C4-2B (cell line): ENCODE measurements around the gene NPAS3.

Experiments
- H3K27ac ChIP-seq: fragments of 450-650 bp; 2 replicates; pipeline ENCODE4 v1.5.1; 2017
- ZFX ChIP-seq: fragments of 450-650 bp; IDR thresholded peaks from 2 replicates; pipeline ENCODE4 v1.6.1; 2017
- TF ChIP-seq, protein P1 (sequence below): fragments of 450-650 bp; conservative IDR thresholded peaks from 2 replicates; pipeline ENCODE4 v1.5.1; 2017; ENCODE audit warnings: mild to moderate bottlenecking

Gene NPAS3

DNA sequence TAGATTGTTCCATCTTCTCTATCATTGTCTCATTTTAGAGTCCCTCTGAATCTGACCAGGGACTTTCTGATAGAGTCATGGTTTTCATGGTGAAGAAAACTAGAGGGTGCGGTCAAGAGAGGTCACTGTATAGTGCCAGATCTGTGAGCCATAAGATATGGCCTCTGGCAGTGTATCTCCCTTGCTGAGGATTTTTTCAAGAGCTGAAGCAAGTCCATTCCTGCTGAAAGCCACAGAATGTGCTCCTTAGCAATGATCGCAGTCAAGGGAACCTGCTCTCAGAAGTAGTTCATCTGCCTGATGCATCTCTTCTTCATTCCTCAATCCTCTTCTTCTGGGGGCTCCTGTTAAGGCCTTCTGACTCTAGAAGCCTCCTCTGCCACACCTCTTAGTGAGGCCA is 607.0 kb downstream of the NPAS3 start:
- H3K27ac ChIP-seq: no peak overlapping the region
- no peak for TF ChIP-seq ZFX
- TF ChIP-seq, protein P1, sequence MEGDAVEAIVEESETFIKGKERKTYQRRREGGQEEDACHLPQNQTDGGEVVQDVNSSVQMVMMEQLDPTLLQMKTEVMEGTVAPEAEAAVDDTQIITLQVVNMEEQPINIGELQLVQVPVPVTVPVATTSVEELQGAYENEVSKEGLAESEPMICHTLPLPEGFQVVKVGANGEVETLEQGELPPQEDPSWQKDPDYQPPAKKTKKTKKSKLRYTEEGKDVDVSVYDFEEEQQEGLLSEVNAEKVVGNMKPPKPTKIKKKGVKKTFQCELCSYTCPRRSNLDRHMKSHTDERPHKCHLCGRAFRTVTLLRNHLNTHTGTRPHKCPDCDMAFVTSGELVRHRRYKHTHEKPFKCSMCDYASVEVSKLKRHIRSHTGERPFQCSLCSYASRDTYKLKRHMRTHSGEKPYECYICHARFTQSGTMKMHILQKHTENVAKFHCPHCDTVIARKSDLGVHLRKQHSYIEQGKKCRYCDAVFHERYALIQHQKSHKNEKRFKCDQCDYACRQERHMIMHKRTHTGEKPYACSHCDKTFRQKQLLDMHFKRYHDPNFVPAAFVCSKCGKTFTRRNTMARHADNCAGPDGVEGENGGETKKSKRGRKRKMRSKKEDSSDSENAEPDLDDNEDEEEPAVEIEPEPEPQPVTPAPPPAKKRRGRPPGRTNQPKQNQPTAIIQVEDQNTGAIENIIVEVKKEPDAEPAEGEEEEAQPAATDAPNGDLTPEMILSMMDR: no peak

DNA sequence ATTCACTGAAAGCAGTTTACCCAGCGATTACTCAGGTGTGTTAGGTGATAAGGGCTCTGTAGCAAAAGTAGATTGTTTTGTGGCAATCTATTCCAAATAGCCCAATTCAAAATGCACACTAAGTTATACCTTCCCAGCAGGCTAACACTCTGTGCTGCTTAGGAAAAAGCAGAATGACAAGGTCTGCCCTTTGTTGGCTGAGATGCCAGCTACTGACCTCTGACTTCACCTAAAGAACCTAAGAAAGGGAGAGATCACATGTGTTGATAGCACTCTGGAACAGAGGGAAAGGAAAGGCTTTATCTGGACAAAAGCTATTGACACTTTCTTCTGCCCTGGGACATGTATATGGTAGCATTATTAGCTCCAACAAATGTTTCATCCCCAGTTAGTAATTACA is 609.9 kb downstream of the NPAS3 start:
- no peak for TF ChIP-seq ZFX
- TF ChIP-seq, protein P1: no peak
- no peak overlapping the region for H3K27ac ChIP-seq

DNA sequence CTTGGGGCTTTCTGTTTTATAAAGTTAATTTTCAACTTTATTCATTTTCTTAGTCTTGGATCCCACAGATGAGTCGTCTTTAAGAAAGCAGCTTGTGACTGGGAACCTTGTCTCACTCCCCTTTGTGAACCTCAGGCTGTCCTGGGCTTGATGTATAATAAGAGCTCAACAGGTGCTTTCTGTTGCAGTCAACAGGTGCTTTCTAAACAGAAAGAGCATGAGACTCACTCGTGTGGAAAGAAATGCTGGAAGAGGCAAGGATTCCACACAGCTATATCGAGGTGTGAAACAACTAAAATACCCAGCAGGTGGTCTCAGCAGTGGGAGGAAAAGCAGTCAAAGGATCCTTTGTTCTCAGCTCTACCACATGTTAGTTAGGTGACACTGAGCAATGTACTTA is 613.3 kb downstream of the NPAS3 start:
- H3K27ac ChIP-seq: no peak overlapping the region
- TF ChIP-seq ZFX: no peak
- TF ChIP-seq, protein P1: no peak

DNA sequence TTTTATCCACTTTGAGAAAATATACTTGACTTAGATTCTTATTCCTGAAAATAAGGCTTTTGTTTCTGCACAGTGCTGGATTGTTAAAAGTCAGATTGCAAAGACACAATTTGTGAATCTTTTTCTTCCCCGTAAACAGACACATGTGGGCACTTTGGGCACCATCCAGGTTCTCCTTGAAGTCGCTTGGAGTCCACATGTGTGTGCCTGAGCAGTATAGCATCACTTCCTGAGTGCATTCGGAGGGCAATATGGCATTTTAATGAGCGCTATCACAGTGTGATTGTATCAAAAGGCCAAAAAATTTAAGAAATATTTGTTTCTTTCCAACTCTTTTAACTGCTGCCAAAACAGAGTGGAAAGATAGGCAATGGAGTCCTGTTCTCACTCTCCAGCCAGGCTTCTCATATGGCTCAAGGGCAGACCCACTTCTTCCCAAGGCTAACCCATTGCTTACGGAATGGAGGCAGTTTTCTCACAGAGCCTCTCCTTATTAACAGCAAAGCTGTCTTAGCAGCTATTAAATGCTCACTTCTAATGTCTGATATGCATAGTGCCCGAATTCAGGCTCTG is 615.1 kb downstream of the NPAS3 start:
- no peak for TF ChIP-seq ZFX
- TF ChIP-seq, protein P1: no peak

DNA sequence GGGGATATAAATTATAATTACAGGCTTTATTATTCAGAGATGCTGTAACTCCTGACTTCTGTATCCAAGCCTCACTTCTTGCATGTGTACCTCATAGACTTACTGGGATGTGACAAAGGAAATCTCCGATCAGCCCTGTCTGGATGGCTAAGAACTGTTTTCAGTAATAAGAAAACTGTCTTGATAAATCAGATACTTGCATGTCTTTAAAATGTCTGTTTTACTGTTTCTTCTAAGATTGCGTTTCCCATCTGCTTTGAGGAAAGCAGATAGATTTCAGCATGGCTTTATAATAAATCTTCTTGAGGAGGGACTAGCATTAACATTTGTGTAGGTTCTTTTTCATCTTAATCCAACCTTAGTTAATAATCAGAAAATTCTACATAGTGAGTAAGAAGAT is 616.3 kb downstream of the NPAS3 start:
- no peak overlapping the region for H3K27ac ChIP-seq
- TF ChIP-seq, protein P1: no peak
- TF ChIP-seq ZFX: no peak

More for the DNA sequence above, 615.1 kb downstream of the NPAS3 start:
- no peak overlapping the region for H3K27ac ChIP-seq

DNA sequence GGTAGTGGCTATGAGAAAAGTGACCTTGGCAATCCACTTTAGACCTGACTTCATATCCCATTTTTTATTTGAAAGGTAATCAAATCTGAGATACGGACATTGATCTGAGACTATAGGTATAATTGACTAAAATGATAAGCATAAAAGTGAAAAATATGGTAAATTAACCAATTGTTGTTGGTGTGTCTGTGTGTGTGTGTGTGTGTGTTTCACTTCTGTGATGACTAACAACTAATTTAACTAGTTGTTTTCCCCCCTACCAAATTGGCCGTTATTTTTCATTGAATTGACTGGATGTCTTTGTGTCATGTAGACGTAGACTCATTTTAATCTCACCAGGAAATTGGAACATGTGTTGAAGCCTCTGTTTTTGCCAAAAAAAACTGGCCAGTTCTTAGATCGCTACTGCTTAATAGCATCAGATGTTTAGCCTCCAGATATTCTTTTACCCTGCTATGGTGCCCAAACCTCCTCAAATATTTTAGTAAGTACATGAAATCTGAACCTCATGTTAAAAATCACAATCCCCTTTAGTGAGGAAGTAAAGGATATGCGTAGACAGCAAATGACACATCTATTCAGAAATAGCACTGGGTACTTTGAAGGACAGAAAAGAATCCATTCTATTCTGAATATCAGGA is 617.2 kb downstream of the NPAS3 start:
- no peak overlapping the region for H3K27ac ChIP-seq
- no peak for TF ChIP-seq ZFX
- TF ChIP-seq, protein P1: no peak

DNA sequence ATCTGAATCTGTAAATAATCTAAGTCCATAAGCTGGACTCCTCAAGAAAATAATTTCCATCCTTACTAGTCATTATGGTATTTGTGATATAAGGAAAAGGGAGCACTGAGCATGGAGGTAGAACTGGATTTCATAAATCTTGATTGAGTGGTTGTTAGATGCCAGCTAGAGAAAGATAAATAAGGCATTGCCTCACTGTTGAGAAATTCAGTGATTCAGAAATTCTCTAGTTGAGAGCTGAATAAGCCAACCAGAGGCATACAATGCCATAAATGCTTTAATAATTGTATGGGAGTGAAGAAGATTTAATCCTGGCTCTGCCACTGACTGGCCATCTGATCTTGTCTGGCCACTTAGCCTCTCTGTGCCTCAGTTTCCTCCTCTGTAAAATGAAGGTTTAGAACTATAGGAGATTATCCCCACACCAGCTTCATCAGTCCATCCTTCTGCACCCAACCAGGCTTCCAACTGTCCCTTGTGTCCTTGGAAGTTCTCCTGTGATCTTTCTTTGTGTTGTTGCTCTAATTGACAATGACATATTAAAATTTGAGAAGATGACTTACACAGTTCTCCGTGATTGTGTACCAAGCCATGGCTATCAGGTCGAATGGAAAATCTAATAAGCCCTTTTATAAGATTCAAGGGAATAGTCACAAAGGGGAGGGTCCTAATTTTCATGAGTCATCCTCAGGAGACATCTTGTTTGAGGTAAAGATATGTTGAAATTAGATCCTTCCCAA is 617.9 kb downstream of the NPAS3 start:
- TF ChIP-seq ZFX: no peak
- TF ChIP-seq, protein P1: no peak
- no peak overlapping the region for H3K27ac ChIP-seq
